Measurements from ENCODE around the gene SPIRE1.

- TF ChIP-seq CTCF (conservative IDR thresholded peaks at IDR 0.05; ENCODE audit: low read length), result no peak
- TF ChIP-seq EZH2phosphoT487 (IDR thresholded peaks at IDR 0.05; ENCODE audit: borderline replicate concordance, low read depth, low read length), result no peak
These were observed 201.5 kb downstream of the SPIRE1 start for GRCh38 chr18:12456441-12456840.
